Muscle layer of colon (tissue), 2 donors: ENCODE data around the gene METTL26.
A peak's percentile ranks its signal among the peaks of the same experiment; 100 is the strongest.

Source experiments
- H3K27ac ChIP-seq: one replicate; pipeline ENCODE4 v1.7.0; 2013; ENCODE audit warnings: low read depth, mild to moderate bottlenecking, low read length, moderate library complexity
- H3K27me3 ChIP-seq, 2 donors: one replicate each; pipeline ENCODE4 v1.7.0; 2013; ENCODE audit warnings: low read length in 2 of 2, mild to moderate bottlenecking in 2 of 2; ENCODE audit not compliant: insufficient read depth in 2 of 2, control insufficient read depth in 1 of 2
- H3K36me3 ChIP-seq: one replicate; pipeline ENCODE4 v1.7.0; 2013; ENCODE audit warnings: mild to moderate bottlenecking, low read length; ENCODE audit not compliant: insufficient read depth
- H3K4me1 ChIP-seq: one replicate; pipeline ENCODE4 v1.7.0; 2013; ENCODE audit warnings: mild to moderate bottlenecking, low read length; ENCODE audit not compliant: insufficient read depth
- H3K4me3 ChIP-seq, 2 donors: one replicate each; pipeline ENCODE4 v1.7.0; 2013; ENCODE audit warnings: low read length in 2 of 2, low read depth in 1 of 2, mild to moderate bottlenecking in 1 of 2, moderate library complexity in 1 of 2
- H3K9ac ChIP-seq: one replicate; pipeline ENCODE4 v1.7.0; 2013; ENCODE audit warnings: low read length
- H3K9me3 ChIP-seq: one replicate; pipeline ENCODE4 v1.7.0; 2013; ENCODE audit warnings: mild to moderate bottlenecking, low read length
- donor health status: abdominal sarcoma.
- donor health status: Adenocarcinoma of cecum.

Gene METTL26

DNA sequence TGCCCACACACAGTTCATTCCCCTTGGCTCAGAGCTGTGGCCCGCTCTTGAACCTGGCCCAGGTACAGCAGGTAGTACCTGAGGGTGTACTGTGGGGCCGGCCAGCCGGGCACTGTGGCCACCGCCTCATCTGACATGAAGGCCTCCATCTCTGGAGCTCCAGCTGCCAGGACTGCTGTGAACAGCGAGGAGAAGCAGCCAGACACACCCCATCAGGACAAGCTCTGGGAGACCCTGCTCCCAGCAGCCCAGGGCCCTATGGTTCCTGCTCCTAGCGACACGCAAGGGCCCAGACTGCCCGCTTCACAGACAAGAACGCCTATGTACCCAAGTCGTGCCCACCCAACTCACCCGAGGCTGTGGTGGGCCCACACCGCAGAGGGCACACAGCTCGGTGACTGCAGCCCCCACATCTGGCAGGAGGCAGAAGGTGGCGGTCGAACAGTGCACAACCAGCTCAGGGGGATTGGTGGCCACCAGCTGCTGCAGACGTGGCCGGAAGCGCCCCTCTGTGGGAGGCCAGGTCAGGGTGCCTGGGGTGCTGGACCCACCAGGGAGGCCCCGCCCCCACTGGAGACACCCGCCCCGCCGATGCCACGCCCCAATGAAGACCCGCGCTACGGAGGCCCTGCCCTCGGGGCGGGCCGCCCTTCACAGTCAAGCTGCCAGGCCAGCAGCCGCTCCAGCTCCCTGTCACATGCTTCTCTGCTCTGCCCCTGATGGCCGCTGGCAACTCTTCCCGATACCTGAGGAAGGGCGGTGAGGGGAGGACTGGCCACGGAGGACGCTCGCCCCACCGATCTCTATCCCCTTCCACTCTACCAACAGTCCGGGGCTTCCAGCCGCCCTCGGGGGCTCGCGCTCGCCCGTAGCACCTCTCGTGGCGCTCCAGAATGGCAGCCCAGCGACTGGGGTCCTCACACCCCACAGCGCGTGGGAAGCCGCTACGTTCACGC is 43.0 kb upstream of the METTL26 start:
- Histone ChIP-seq H3K4me1 (peaks cover 34% of the 10 kb centered on the region), H3K4me3 (peak overlapping the region; percentile 36 to 43), H3K9me3 (no peaks in the 10 kb centered on the region), H3K36me3 (peaks cover 20% of the 10 kb centered on the region), H3K27ac (peak overlapping the region; percentile 61), H3K9ac (no peak overlapping the region), H3K27me3 (peaks cover 0 to 4% of the 10 kb centered on the region in 2 donors)

DNA sequence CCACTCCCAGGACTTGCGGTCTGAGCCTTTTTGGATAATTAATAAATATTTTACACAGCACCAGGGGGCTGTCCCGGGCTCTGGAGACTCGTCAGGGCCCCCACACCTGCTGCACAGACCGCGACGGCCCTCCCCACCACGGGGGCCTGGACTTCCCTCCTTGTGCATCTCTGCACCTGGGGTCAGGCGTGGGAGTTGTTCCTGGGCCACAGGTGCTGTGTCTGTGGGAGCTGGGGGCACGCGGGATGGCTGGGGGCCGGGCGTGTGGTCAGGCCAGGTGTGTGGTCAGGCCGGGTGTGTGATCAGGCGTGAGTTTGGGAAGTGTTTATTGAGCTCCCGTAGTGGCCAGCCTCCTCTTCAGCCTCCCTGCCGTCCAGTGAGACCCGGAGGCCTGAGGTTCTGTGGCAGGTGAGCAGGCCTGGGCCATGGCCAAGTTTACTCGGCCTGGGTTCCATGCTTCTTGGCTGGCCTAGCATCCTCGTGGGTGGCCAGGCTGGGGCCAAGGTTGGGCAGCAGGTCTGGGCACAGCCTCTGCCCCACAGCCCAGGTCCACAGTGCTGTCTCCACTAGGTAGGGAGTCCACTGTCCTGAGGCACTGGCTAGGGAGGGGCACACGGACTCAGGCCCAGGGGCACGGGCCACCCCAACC is 42.2 kb upstream of the METTL26 start:
- Histone ChIP-seq H3K4me3 (no peak overlapping the region), H3K9ac (no peak overlapping the region), H3K9me3 (no peaks in the 10 kb centered on the region), H3K27me3 (peaks cover 0 to 4% of the 10 kb centered on the region in 2 donors), H3K4me1 (peaks cover 32% of the 10 kb centered on the region), H3K36me3 (peaks cover 20% of the 10 kb centered on the region), H3K27ac (no peak overlapping the region)

GRCh38 chr16:677316-678190 is 41.4 kb upstream of the METTL26 start:
- Histone ChIP-seq H3K27me3 (peaks cover 0 to 4% of the 10 kb centered on the region in 2 donors), H3K4me1 (peaks cover 26% of the 10 kb centered on the region), H3K4me3 (no peak overlapping the region), H3K9ac (no peak overlapping the region), H3K36me3 (peaks cover 19% of the 10 kb centered on the region), H3K27ac (no peak overlapping the region), H3K9me3 (no peaks in the 10 kb centered on the region)

DNA sequence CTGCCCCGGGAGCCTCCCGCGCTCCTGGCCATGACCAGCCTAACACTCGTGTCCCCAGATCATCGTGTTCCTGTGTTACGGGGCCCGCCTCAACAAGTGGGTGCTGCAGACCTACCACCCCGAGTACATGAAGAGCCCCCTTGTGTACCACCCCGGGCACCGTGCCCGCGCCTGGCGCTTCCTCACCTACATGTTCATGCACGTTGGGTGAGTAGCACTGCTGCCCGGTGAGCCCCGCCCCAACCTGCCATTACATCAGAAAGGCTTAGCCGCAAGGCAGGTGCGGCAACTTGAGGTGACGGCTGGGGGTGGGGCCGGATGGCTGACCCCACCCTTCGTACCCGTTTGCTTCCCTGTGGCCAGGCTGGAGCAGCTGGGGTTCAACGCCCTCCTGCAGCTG is 40.8 kb upstream of the METTL26 start:
- Histone ChIP-seq H3K4me1 (peaks cover 20% of the 10 kb centered on the region), H3K9me3 (no peaks in the 10 kb centered on the region), H3K36me3 (peaks cover 19% of the 10 kb centered on the region), H3K27ac (no peak overlapping the region), H3K27me3 (peaks cover 0 to 4% of the 10 kb centered on the region in 2 donors), H3K4me3 (no peak overlapping the region), H3K9ac (no peak overlapping the region)

DNA sequence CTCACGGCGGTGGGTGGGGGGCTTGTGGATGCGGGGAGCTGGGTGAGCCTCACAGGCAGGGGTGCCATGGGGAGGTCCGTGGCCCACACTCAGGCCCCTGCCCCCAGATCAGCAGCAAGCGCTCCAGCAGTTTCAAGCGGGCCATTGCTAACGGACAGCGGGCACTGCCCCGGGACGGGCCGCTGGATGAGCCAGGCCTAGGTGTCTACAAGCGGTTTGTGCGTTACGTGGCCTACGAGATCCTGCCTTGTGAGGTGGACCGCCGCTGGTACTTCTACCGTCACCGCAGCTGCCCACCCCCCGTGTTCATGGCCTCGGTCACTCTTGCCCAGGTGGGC is 40.4 kb upstream of the METTL26 start:
- Histone ChIP-seq H3K4me1 (peaks cover 16% of the 10 kb centered on the region), H3K4me3 (no peak overlapping the region), H3K27ac (no peak overlapping the region)

DNA sequence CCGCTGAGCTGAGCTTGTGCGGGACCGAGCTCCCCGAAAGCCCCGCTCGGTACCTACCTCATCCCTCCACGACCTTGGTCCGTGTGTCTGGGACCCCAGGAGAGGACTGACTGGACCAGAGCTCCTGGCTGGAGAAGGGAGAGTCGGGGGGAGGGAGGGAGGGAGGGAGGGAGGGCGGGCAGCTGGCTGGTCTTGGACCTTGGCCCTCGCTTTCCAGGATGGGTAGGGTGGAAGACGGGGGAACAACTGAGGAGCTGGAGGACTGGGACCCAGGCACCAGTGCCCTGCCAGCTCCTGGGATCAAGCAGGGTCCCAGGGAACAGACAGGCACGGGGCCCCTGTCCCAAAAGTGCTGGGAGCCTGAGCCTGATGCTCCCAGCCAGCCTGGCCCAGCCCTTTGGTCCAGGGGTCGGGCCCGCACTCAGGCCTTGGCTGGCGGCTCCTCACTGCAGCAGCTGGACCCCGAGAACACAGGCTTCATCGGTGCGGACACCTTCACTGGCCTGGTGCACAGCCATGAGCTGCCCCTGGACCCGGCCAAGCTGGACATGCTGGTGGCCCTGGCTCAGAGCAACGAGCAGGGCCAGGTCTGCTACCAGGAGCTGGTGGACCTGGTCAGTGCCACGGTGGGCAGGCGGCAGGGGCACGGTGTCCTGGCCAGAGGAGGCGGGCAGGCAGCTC is 39.9 kb upstream of the METTL26 start:
- no peak overlapping the region for H3K9ac ChIP-seq
- peaks cover 11% of the 10 kb centered on the region for H3K4me1 ChIP-seq
- no peak overlapping the region for H3K4me3 ChIP-seq
- no peak overlapping the region for H3K27ac ChIP-seq
- H3K27me3 ChIP-seq, result peaks cover 0 to 4% of the 10 kb centered on the region in 2 donors
- no peaks in the 10 kb centered on the region for H3K9me3 ChIP-seq
- H3K36me3 ChIP-seq, result peaks cover 19% of the 10 kb centered on the region

More for the DNA sequence above, 40.4 kb upstream of the METTL26 start:
- peaks cover 17% of the 10 kb centered on the region for H3K36me3 ChIP-seq
- no peaks in the 10 kb centered on the region for H3K9me3 ChIP-seq
- peaks cover 0 to 4% of the 10 kb centered on the region in 2 donors for H3K27me3 ChIP-seq
- H3K9ac ChIP-seq, result no peak overlapping the region

- Histone ChIP-seq H3K27me3 (peaks cover 0 to 4% of the 10 kb centered on the region in 2 donors), H3K4me1 (peaks cover 8% of the 10 kb centered on the region), H3K9ac (no peak within 1 kb of the TSS), H3K36me3 (peaks cover 25% of the 10 kb centered on the region), H3K9me3 (no peaks in the 10 kb centered on the region), H3K4me3 (no peak within 1 kb of the TSS), H3K27ac (peak within 1 kb of the TSS; percentile 19)
These were observed 39.1 kb upstream of the METTL26 start, which contains the start of gene RHBDL1 for GRCh38 chr16:674968-675883. TSS of gene RHBDL1 (plus strand) at chr16:675671. CDS start at chr16:675791, 120 bp downstream.

GRCh38 chr16:674214-674881 is 38.2 kb upstream of the METTL26 start:
- no peak overlapping the region for H3K27ac ChIP-seq
- no peak overlapping the region for H3K9ac ChIP-seq
- H3K4me3 ChIP-seq, result no peak overlapping the region
- no peaks in the 10 kb centered on the region for H3K9me3 ChIP-seq
- H3K27me3 ChIP-seq, result peaks cover 0 to 4% of the 10 kb centered on the region in 2 donors
- peaks cover 32% of the 10 kb centered on the region for H3K36me3 ChIP-seq
- H3K4me1 ChIP-seq, result peaks cover 9% of the 10 kb centered on the region

GRCh38 chr16:673399-673991 is 37.4 kb upstream of the METTL26 start:
- no peak overlapping the region for H3K4me3 ChIP-seq
- no peaks in the 10 kb centered on the region for H3K9me3 ChIP-seq
- no peak overlapping the region for H3K9ac ChIP-seq
- peaks cover 18% of the 10 kb centered on the region for H3K4me1 ChIP-seq
- H3K27me3 ChIP-seq, result peaks cover 0 to 4% of the 10 kb centered on the region in 2 donors
- peaks cover 32% of the 10 kb centered on the region for H3K36me3 ChIP-seq
- H3K27ac ChIP-seq, result no peak overlapping the region
